GM20000 (cell line): ENCODE data around the gene ATP2A3.

Source experiments
- DNase-seq: peaks from one replicate; pipeline ENCODE4 v3.0.0; 2012; ENCODE audit warnings: low spot score
- CTCF ChIP-seq: IDR thresholded peaks from 2 replicates; pipeline ENCODE4 v1.5.1; 2012; ENCODE audit warnings: mild to moderate bottlenecking, control low read depth; ENCODE audit errors: extremely low read depth, missing control alignments

Gene ATP2A3

GRCh38 chr17:3900646-3901045 is 63.6 kb downstream of the ATP2A3 start:
- no peak for TF ChIP-seq CTCF
- DNase-seq = no peak

DNA sequence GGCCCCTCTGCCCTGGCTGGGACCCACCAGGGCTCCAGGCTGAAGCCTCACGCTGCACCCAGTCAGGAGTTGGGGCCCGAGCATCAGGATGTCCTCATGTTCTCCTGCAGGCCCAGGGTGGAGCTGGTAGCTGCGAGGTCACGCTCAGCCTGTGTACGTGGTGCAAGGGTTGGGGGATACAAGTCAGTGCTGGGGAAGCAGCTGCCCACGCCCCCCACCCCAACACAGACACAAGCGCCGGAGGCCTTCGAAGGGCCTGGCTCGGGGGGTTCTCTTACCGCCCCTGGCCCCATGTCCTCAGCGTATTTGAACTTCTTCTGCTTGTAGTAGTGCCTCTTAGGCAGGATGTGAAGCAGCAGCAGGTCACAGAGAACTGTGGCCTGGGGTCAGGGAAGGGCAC is 66.5 kb downstream of the ATP2A3 start:
- DNase-seq = no peak
- no peak for TF ChIP-seq CTCF

GRCh38 chr17:3896968-3897235 is 67.3 kb downstream of the ATP2A3 start:
- no peak for TF ChIP-seq CTCF
- DNase-seq = no peak

DNA sequence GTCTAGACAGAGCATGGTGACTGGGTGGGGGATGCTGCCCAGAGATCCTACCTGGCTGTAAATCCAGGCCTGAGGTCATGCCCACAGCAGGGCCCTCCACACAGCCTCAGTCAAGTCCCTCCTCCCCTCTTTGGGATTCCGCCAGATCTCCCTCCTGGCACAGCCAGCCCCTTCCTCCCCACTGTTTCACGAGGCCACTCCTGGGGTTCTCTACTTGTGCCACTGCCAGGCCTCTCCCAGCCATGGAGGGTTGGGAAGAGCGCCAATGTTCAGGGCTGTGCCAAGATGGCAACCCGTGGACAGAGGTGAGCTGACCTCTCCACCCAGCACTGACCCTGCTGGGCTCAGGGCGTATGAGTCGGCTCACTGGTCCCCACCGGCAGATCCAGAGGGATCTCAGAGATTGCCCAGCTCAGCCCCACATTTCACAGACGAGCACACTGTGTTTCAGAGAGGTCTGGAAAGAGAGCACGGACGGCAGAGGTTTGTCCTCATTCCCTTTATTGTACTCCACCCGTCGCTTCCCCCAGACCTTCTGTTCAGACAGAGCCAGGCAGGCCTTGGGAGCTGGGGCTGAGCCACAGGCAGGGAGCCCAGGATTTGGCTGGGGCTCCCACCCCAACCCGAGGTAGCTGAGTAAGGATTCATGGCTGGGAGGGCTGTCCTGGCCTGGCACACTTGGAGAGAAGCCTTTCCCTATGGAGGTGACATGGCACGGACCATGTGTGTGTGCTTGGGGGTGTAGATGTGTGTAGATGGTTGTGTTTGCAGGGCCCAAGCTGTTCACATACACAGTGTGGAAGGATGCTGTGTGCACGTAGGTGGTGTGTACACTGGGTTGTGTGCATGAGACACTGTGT is 67.9 kb downstream of the ATP2A3 start:
- DNase-seq = no peak
- TF ChIP-seq CTCF = no peak

DNA sequence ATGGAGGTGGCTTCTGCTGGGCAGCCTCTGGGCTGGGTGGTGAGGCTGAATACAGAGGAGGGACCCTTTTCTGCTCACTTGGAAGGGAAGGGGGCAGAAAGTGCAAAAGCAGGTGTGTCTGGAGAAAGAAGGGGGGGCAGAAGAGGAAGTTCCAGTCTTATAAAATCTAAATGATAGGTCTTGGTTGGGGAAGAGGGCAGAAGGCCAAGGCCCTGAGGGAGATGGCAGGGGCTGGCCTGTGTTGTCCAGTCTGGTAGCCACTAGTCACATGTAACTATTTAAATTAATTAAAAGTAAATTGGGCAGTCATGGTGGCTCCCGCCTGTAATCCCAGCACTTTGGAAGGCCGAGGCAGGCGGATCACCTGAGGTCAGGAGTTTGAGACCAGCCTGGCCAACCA is 68.9 kb downstream of the ATP2A3 start:
- no peak for TF ChIP-seq CTCF
- DNase-seq = no peak

GRCh38 chr17:3894911-3895343 is 69.3 kb downstream of the ATP2A3 start:
- no peak for TF ChIP-seq CTCF
- no peak for DNase-seq

- no peak for TF ChIP-seq CTCF
- no peak for DNase-seq
These were observed 70.0 kb downstream of the ATP2A3 start for GRCh38 chr17:3894188-3894587.
